Measurements from ENCODE around the gene PRELID1. TPM values are rescaled to one million over a fixed set of nuclear protein-coding genes. Genes with fewer than 3 reads are reported as not detected.

PRELID1 gene
- total and polyA plus RNA-seq, 2 experiments from 2014 or later: 86.0 to 185 TPM

DNA sequence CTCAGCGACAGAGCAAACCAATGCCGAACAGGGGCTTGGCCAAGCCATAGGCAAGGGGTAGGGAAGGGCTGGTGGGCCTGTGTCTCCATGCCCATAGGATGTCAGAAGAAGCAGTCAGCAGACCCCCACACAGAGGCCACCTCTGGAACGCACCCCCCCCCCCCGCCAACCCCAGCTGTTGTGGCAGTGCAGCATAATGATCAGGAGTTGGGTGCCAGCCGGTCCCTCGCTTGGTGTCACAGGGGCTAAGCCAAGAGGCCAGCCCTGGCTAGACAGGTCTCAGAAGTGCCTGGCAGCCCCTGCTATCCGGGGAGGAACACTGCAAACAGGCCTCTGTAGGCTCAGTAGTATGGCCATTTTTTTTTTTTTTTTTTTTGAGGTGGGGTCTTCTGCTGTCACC, 11.8 kb downstream of the PRELID1 start:
- H3K4me3 ChIP-seq: no peak overlapping the region
- H3K27me3 ChIP-seq: no peaks in the 10 kb centered on the region
- TF ChIP-seq, protein P1, sequence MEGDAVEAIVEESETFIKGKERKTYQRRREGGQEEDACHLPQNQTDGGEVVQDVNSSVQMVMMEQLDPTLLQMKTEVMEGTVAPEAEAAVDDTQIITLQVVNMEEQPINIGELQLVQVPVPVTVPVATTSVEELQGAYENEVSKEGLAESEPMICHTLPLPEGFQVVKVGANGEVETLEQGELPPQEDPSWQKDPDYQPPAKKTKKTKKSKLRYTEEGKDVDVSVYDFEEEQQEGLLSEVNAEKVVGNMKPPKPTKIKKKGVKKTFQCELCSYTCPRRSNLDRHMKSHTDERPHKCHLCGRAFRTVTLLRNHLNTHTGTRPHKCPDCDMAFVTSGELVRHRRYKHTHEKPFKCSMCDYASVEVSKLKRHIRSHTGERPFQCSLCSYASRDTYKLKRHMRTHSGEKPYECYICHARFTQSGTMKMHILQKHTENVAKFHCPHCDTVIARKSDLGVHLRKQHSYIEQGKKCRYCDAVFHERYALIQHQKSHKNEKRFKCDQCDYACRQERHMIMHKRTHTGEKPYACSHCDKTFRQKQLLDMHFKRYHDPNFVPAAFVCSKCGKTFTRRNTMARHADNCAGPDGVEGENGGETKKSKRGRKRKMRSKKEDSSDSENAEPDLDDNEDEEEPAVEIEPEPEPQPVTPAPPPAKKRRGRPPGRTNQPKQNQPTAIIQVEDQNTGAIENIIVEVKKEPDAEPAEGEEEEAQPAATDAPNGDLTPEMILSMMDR (IDR thresholded peaks at IDR 0.05; ENCODE audit: low read depth, low read length): no peak
- no peak for DNase-seq (ENCODE audit: low read depth in 1 of 2, low spot score in 1 of 2)
- no peaks in the 10 kb centered on the region for H3K4me1 ChIP-seq (ENCODE audit: low read depth)
- H3K9me3 ChIP-seq (ENCODE audit: low read depth): no peaks in the 10 kb centered on the region
- H3K27ac ChIP-seq: no peak overlapping the region
- H3K36me3 ChIP-seq: no peaks in the 10 kb centered on the region

DNA sequence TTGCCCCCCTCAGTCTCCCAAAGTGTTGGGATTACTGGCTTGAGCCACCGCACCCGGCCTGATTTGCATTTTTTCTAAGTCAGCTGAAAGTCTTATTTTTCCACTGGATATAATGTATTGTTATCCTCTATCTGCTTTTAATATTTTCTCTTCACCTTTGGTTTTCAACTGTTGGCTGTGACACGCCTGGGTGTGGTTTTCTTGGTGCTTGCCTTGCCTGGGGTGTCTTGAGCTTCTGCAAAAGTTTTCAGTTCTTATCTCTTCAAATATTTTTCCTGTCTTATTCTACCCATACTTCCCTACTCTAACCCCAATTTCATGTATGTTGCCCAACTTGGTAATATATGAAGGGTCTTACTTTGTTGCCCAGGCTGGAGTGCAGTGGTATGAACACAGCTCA, 12.4 kb downstream of the PRELID1 start:
- no peaks in the 10 kb centered on the region for H3K9me3 ChIP-seq (ENCODE audit: low read depth)
- no peak overlapping the region for H3K27ac ChIP-seq
- TF ChIP-seq, protein P1 (IDR thresholded peaks at IDR 0.05; ENCODE audit: low read depth, low read length): no peak
- H3K36me3 ChIP-seq: no peaks in the 10 kb centered on the region
- no peaks in the 10 kb centered on the region for H3K27me3 ChIP-seq
- no peak overlapping the region for H3K4me3 ChIP-seq
- DNase-seq (ENCODE audit: low read depth in 1 of 2, low spot score in 1 of 2): no peak
- no peaks in the 10 kb centered on the region for H3K4me1 ChIP-seq (ENCODE audit: low read depth)

DNA sequence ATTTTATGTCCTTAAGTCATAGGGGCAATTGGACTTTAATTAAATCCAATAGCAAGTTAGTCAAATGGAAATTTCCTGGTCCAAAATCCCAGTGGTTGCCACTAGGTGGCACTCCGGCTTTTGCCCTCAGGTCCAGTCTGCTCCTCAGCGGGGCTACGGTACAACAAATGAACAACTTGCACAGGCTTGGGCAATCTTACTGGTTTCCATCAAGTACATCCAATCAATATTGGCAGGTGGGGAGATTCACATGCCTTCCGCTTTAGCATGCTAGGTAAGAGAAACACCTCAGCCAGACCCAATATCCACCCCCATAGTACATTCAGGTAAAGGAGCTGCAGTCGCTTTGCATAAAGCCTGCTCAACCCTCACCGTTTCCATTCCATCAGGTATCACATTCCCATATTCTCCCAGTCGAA, 14.4 kb downstream of the PRELID1 start:
- no peak overlapping the region for H3K4me3 ChIP-seq
- no peak overlapping the region for H3K27ac ChIP-seq
- TF ChIP-seq, protein P1 (IDR thresholded peaks at IDR 0.05; ENCODE audit: low read depth, low read length): peak; percentile 90
- H3K9me3 ChIP-seq (ENCODE audit: low read depth): no peaks in the 10 kb centered on the region
- H3K36me3 ChIP-seq: no peaks in the 10 kb centered on the region
- H3K27me3 ChIP-seq: no peaks in the 10 kb centered on the region
- no peaks in the 10 kb centered on the region for H3K4me1 ChIP-seq (ENCODE audit: low read depth)
- DNase-seq (ENCODE audit: low read depth in 1 of 2, low spot score in 1 of 2): peak; percentile 83 to 86

DNA sequence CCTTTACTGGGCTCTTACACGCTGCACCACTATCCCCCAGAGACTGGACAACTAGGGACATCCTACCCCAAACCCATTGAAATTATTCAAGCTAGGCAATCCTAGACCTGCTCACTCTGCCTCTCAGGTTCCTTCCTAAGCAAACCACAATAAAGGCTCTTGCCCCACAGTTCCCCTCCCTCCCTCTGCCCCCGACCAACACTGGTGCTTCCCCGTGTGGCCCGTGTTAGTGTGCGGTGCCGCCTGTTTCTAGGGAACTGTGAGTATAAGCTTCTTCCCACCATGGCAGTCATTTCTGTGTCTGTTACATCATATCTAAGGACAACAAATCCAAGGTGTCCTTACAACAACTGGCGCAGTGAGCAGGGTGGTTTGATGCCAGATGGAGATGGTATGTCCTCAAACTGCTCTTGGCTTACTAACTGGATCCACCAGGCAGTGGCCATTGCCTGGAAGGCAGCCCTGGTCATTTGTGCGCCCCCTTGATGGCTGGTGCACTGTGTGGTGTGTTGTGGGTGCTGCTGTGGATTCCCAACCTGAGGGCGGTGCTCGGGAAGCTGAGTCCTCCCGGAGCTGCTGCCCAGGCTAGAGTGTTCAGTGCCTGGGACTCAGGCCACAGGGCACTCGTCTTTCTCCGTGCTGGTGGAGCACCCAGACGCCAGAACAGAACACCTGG, 16.5 kb downstream of the PRELID1 start:
- H3K36me3 ChIP-seq: no peaks in the 10 kb centered on the region
- no peaks in the 10 kb centered on the region for H3K9me3 ChIP-seq (ENCODE audit: low read depth)
- H3K4me3 ChIP-seq: no peak overlapping the region
- H3K27ac ChIP-seq: no peak overlapping the region
- TF ChIP-seq, protein P1 (IDR thresholded peaks at IDR 0.05; ENCODE audit: low read depth, low read length): no peak
- no peaks in the 10 kb centered on the region for H3K27me3 ChIP-seq
- H3K4me1 ChIP-seq (ENCODE audit: low read depth): no peaks in the 10 kb centered on the region
- DNase-seq (ENCODE audit: low read depth in 1 of 2, low spot score in 1 of 2): no peak

DNA sequence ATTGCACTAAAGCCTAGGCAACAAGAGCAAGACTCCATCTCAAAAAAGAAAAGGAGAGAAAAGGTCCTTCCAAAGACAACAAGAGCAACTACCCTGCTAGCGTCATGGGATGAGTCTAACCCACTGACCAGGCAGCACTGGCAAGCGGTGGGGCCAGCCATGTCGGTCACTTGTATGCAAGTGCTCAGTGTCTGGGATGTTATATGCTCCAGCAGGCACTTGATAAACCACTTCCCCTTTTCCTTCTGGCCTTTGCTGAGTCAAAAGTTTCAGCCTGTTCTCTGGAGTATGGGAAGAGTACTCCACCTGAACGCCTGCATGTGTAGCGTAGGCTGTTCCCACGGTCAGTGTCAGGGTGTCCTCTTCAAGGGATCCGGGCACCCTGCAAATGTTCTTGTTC, 17.3 kb downstream of the PRELID1 start:
- no peak for DNase-seq (ENCODE audit: low read depth in 1 of 2, low spot score in 1 of 2)
- Histone ChIP-seq H3K4me1 (ENCODE audit: low read depth) (no peaks in the 10 kb centered on the region), H3K36me3 (no peaks in the 10 kb centered on the region), H3K9me3 (ENCODE audit: low read depth) (no peaks in the 10 kb centered on the region), H3K27me3 (no peaks in the 10 kb centered on the region), H3K27ac (no peak overlapping the region), H3K4me3 (no peak overlapping the region)
- TF ChIP-seq, protein P1 (IDR thresholded peaks at IDR 0.05; ENCODE audit: low read depth, low read length): no peak
